Cerebellar cortex (tissue), 1 donor: ENCODE results near the gene ERCC6L.

Source experiments
- DNase-seq: peaks from one replicate; pipeline ENCODE4 v3.0.0-alpha.2; 2015; ENCODE audit warnings: low spot score

The ERCC6L gene

GRCh38 chrX:72159769-72160168 is 79.1 kb downstream of the ERCC6L start:
- DNase-seq, result no peak

GRCh38 chrX:72158773-72159172 is 80.1 kb downstream of the ERCC6L start:
- DNase-seq, result no peak
